SK-N-SH treated with all-trans-retinoic acid at 6 μM for 48 hours (cell line): ENCODE results near the gene ACOT9.

ENCODE experiments used
- ARNTL ChIP-seq: fragments of 450-650 bp; formaldehyde crosslinking; IDR thresholded peaks from 2 replicates; pipeline ENCODE4 v1.5.0; 2020; ENCODE audit warnings: low read depth, mild to moderate bottlenecking, moderate library complexity, borderline replicate concordance
- BACH2 ChIP-seq: fragments of 250-450 bp; sonication (Bioruptor Pico); IDR thresholded peaks from 2 replicates; pipeline ENCODE4 v1.9.0; 2021; ENCODE audit warnings: mild to moderate bottlenecking, borderline replicate concordance
- CSDC2 ChIP-seq: fragments of 250-450 bp; sonication (Bioruptor Pico); IDR thresholded peaks from 2 replicates; pipeline ENCODE4 v1.5.0; 2020; ENCODE audit warnings: mild to moderate bottlenecking, moderate library complexity
- CSRNP3 ChIP-seq: fragments of 250-450 bp; sonication (Bioruptor Pico); IDR thresholded peaks from 2 replicates; pipeline ENCODE4 v1.5.1; 2021; ENCODE audit warnings: mild to moderate bottlenecking, moderate library complexity
- ESRRG ChIP-seq: fragments of 250-450 bp; sonication (Bioruptor Pico); IDR thresholded peaks from 2 replicates; pipeline ENCODE4 v1.6.1; 2021; ENCODE audit warnings: mild to moderate bottlenecking
- OSR1 ChIP-seq: fragments of 250-450 bp; sonication (Bioruptor Pico); IDR thresholded peaks from 2 replicates; pipeline ENCODE4 v1.8.0; 2022; ENCODE audit warnings: moderate library complexity, mild to moderate bottlenecking, inconsistent platforms
- PATZ1 ChIP-seq: fragments of 250-450 bp; sonication (Bioruptor Pico); IDR thresholded peaks from 2 replicates; pipeline ENCODE4 v1.8.0; 2020; ENCODE audit warnings: mild to moderate bottlenecking, moderate library complexity, borderline replicate concordance
- PPARA ChIP-seq: fragments of 250-450 bp; sonication (Bioruptor Pico); IDR thresholded peaks from 2 replicates; pipeline ENCODE4 v1.5.0; 2020; ENCODE audit warnings: mild to moderate bottlenecking, borderline replicate concordance
- RARB ChIP-seq: fragments of 250-450 bp; sonication (Bioruptor Pico); IDR thresholded peaks from 2 replicates; pipeline ENCODE4 v1.8.0; 2021; ENCODE audit warnings: mild to moderate bottlenecking, moderate library complexity
- TCF4 ChIP-seq: fragments of 250-450 bp; sonication (Bioruptor Pico); IDR thresholded peaks from 2 replicates; pipeline ENCODE4 v1.8.0; 2021; ENCODE audit warnings: mild to moderate bottlenecking, moderate library complexity, borderline replicate concordance
- TOX ChIP-seq: fragments of 250-450 bp; sonication (Bioruptor Pico); IDR thresholded peaks from 2 replicates; pipeline ENCODE4 v1.8.0; 2021; ENCODE audit warnings: mild to moderate bottlenecking, moderate library complexity, borderline replicate concordance
- ZFP3 ChIP-seq: fragments of 250-450 bp; sonication (Bioruptor Pico); IDR thresholded peaks from 2 replicates; pipeline ENCODE4 v1.5.0; 2020; ENCODE audit warnings: mild to moderate bottlenecking, moderate library complexity
- ZFP30 ChIP-seq: fragments of 450-650 bp; formaldehyde crosslinking; IDR thresholded peaks from 2 replicates; pipeline ENCODE4 v1.5.0; 2022; ENCODE audit warnings: mild to moderate bottlenecking, moderate library complexity
- TF ChIP-seq, protein P1 (sequence below): fragments of 250-450 bp; sonication (Bioruptor Pico); IDR thresholded peaks from 2 replicates; pipeline ENCODE4 v1.5.1; 2020; ENCODE audit warnings: low read depth, mild to moderate bottlenecking, moderate library complexity

DNA sequence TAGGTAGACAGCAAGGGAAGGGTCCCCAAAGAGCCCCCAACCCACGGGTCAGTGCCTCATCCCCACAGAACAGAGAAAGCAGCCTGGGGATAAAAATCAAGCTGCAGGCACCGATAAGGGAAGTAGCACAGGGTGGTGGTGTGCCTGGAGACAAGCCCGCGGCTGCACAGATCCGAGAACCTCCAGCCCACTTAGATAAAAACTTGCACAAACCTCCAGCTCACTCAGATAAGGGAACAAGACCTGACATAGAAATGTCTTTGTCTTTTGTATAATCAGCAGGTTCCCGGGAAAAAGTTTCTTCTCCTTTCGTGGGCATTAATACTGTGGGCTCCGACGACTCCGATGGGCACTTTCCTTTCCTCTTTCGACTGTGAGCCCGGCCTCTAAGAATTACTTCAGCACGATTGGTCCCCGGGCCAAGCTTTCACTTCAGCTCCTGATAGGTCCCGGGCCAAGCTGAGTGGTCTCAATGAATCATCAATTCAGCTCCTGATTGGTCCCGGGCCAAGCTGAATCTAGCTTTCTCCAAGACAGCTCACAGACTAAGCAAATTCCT is 43.4 kb downstream of the ACOT9 start:
- TF ChIP-seq PPARA (CRISPR knock-in tag): no peak
- TF ChIP-seq ARNTL (CRISPR knock-in tag): no peak
- no peak for TF ChIP-seq PATZ1
- TF ChIP-seq ZFP30 (CRISPR knock-in tag): no peak
- no peak for TF ChIP-seq TCF4 (CRISPR knock-in tag)
- TF ChIP-seq, protein P1, sequence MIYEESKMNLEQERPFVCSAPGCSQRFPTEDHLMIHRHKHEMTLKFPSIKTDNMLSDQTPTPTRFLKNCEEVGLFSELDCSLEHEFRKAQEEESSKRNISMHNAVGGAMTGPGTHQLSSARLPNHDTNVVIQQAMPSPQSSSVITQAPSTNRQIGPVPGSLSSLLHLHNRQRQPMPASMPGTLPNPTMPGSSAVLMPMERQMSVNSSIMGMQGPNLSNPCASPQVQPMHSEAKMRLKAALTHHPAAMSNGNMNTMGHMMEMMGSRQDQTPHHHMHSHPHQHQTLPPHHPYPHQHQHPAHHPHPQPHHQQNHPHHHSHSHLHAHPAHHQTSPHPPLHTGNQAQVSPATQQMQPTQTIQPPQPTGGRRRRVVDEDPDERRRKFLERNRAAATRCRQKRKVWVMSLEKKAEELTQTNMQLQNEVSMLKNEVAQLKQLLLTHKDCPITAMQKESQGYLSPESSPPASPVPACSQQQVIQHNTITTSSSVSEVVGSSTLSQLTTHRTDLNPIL: no peak
- no peak for TF ChIP-seq OSR1 (CRISPR knock-in tag)
- TF ChIP-seq ESRRG (CRISPR knock-in tag): no peak
- no peak for TF ChIP-seq ZFP3 (CRISPR knock-in tag)
- no peak for TF ChIP-seq RARB (CRISPR knock-in tag)
- TF ChIP-seq BACH2 (CRISPR knock-in tag): no peak
- TF ChIP-seq TOX: no peak
- TF ChIP-seq CSRNP3 (CRISPR knock-in tag): no peak
- no peak for TF ChIP-seq CSDC2 (CRISPR knock-in tag)
